Naive thymus-derived CD4-positive, alpha-beta T cell (primary cell): Measurements from ENCODE around the gene ANKS1B. TPM values are rescaled to one million over a fixed set of nuclear protein-coding genes. Genes with fewer than 3 reads are reported as not detected.

Source experiments
- ATAC-seq: fragments of 150-1000 bp; cut with Tn5 transposase; 2 replicates; pipeline ENCODE4 v1.10.0; 2021; ENCODE audit warnings: mild to moderate bottlenecking, moderate library complexity
- CTCF ChIA-PET: fragments of 350-600 bp; sonication (Branson Sonifier 250); formaldehyde crosslinking; loops from one replicate; lab custom pipeline; 2021; ENCODE audit warnings: antibody characterized with exemption; lab: Charles Lee
- POLR2A ChIA-PET: fragments of 350-600 bp; sonication (Branson Sonifier 250); formaldehyde crosslinking; loops from one replicate; lab custom pipeline; 2021; ENCODE audit warnings: antibody characterized with exemption, inconsistent platforms; lab: Charles Lee
- DNase-seq, 9 donors: peaks; one replicate each; pipeline versions ENCODE4 v3.0.0 to v3.0.0-alpha.2; 2020 to 2022; ENCODE audit warnings: mixed read lengths in 1 of 9
- H3K27ac ChIP-seq: one replicate; pipeline ENCODE4 v1.7.0; 2013; ENCODE audit warnings: mild to moderate bottlenecking, low read depth, low read length, moderate library complexity
- H3K27me3 ChIP-seq, 2 donors: one replicate each; pipeline ENCODE4 v1.7.0; 2013; ENCODE audit warnings: low read length in 2 of 2, mild to moderate bottlenecking in 2 of 2, moderate library complexity in 2 of 2; ENCODE audit not compliant: control insufficient read depth in 2 of 2, insufficient read depth in 2 of 2
- H3K36me3 ChIP-seq, 3 experiments: 1 replicate in 2 of 3; 2 replicates in 1 of 3; pipeline ENCODE4 v1.7.0; 2013; ENCODE audit warnings: low read length in 3 of 3, mild to moderate bottlenecking in 3 of 3, moderate library complexity in 1 of 3; ENCODE audit not compliant: insufficient read depth in 3 of 3, control insufficient read depth in 2 of 3
- H3K4me1 ChIP-seq, 2 donors: one replicate each; pipeline ENCODE4 v1.7.0; 2013; ENCODE audit warnings: low read length in 2 of 2, mild to moderate bottlenecking in 2 of 2, moderate library complexity in 1 of 2; ENCODE audit not compliant: control insufficient read depth in 2 of 2, insufficient read depth in 2 of 2
- H3K4me3 ChIP-seq: 2 replicates; pipeline ENCODE4 v1.7.0; 2013; ENCODE audit warnings: mild to moderate bottlenecking, low read length
- H3K9me3 ChIP-seq, 3 experiments: 1 replicate in 2 of 3; 2 replicates in 1 of 3; pipeline ENCODE4 v1.7.0; 2013; ENCODE audit warnings: low read length in 3 of 3; ENCODE audit not compliant: control insufficient read depth in 2 of 3
- H3K27ac Mint-ChIP-seq, 9 donors: one replicate each; pipeline ENCODE4 v1.8.0; 2020 to 2022; ENCODE audit warnings: mixed read lengths in 9 of 9, mild to moderate bottlenecking in 8 of 9, moderate library complexity in 5 of 9, inconsistent platforms in 2 of 9
- H3K27me3 Mint-ChIP-seq, 5 donors: one replicate each; pipeline ENCODE4 v1.8.0; 2021 to 2022; ENCODE audit warnings: mixed read lengths in 5 of 5, mild to moderate bottlenecking in 1 of 5
- H3K36me3 Mint-ChIP-seq, 5 donors: one replicate each; pipeline ENCODE4 v1.8.0; 2020 to 2022; ENCODE audit warnings: mixed read lengths in 5 of 5, mild to moderate bottlenecking in 3 of 5, inconsistent platforms in 1 of 5
- H3K4me1 Mint-ChIP-seq, 7 donors: one replicate each; pipeline ENCODE4 v1.8.0; 2020 to 2022; ENCODE audit warnings: mixed read lengths in 7 of 7, mild to moderate bottlenecking in 3 of 7, inconsistent platforms in 1 of 7
- H3K4me3 Mint-ChIP-seq, 10 donors: one replicate each; pipeline ENCODE4 v1.8.0; 2020 to 2022; ENCODE audit warnings: mild to moderate bottlenecking in 10 of 10, mixed read lengths in 10 of 10, moderate library complexity in 6 of 10, inconsistent platforms in 2 of 10
- H3K9me3 Mint-ChIP-seq, 11 donors: one replicate each; pipeline ENCODE4 v1.8.0; 2020 to 2022; ENCODE audit warnings: mixed read lengths in 11 of 11, mild to moderate bottlenecking in 4 of 11, inconsistent platforms in 1 of 11, moderate library complexity in 1 of 11
- intact Hi-C, 2 donors: fragments of 100-400 bp; cut with micrococcal nuclease; formaldehyde crosslinking; loops; one replicate each; pipeline ENCODE4 v1.15.1; 2023
- polyA plus RNA-seq, 2 donors: library from polyadenylated mRNA; unstranded; fragments of 300-500 nt; fragmentation: Illumina TruSeq; gene quantifications; one replicate each; pipeline ENCODE4 v1.2.3, GENCODE V29; 2021
- total RNA-seq, 6 experiments: library from RNA in 5 of 6; stranded (reverse) in 5 of 6; gene quantifications; 1 replicate in 5 of 6; 2 replicates in 1 of 6; pipeline ENCODE4 v1.2.3 and lab custom pipeline; 2021 to 2026

ANKS1B gene
- total and polyA plus RNA-seq, 7 experiments from 2014 or later: 0.97 TPM; not detected in 6

GRCh38 chr12:99759444-99759843 is 225.3 kb downstream of the ANKS1B start:
- ChIA-PET POLR2A (no interaction called here), CTCF (no interaction called here)
- Histone ChIP-seq H3K4me1 (no peaks in the 10 kb centered on the region), H3K36me3 (no peaks in the 10 kb centered on the region), H3K27ac (no peak overlapping the region), H3K4me3 (no peak overlapping the region), H3K27me3 (no peaks in the 10 kb centered on the region), H3K9me3 (no peaks in the 10 kb centered on the region)
- Mint-ChIP-seq H3K36me3 (no peaks in the 10 kb centered on the region), H3K9me3 (peaks cover 0 to 18% (median 4%) of the 10 kb centered on the region in 11 donors), H3K27ac (no peak overlapping the region), H3K4me3 (no peak overlapping the region), H3K27me3 (no peaks in the 10 kb centered on the region), H3K4me1 (no peaks in the 10 kb centered on the region)
- intact Hi-C loops: no loop called here
- DNase-seq: no peak
- ATAC-seq: no peak

GRCh38 chr12:99758997-99759396 is 225.7 kb downstream of the ANKS1B start:
- H3K27ac ChIP-seq: no peak overlapping the region
- intact Hi-C loops: no loop called here
- H3K27me3 Mint-ChIP-seq: no peaks in the 10 kb centered on the region
- no peak overlapping the region for H3K4me3 ChIP-seq
- no peaks in the 10 kb centered on the region for H3K4me1 ChIP-seq
- H3K27ac Mint-ChIP-seq: no peak overlapping the region
- no peak for DNase-seq
- ChIA-PET CTCF (no interaction called here), POLR2A (no interaction called here)
- H3K4me1 Mint-ChIP-seq: no peaks in the 10 kb centered on the region
- H3K36me3 ChIP-seq: no peaks in the 10 kb centered on the region
- H3K9me3 ChIP-seq: no peaks in the 10 kb centered on the region
- H3K9me3 Mint-ChIP-seq: peaks cover 0 to 20% (median 4%) of the 10 kb centered on the region in 11 donors
- H3K4me3 Mint-ChIP-seq: no peak overlapping the region
- no peak for ATAC-seq
- no peaks in the 10 kb centered on the region for H3K27me3 ChIP-seq
- no peaks in the 10 kb centered on the region for H3K36me3 Mint-ChIP-seq

- DNase-seq: no peak
- Histone ChIP-seq H3K9me3 (no peaks in the 10 kb centered on the region), H3K36me3 (no peaks in the 10 kb centered on the region), H3K27ac (no peak overlapping the region), H3K27me3 (no peaks in the 10 kb centered on the region), H3K4me1 (no peaks in the 10 kb centered on the region), H3K4me3 (no peak overlapping the region)
- H3K36me3 Mint-ChIP-seq: no peaks in the 10 kb centered on the region
- peaks cover 1 to 20% (median 4%) of the 10 kb centered on the region in 11 donors for H3K9me3 Mint-ChIP-seq
- H3K27ac Mint-ChIP-seq: no peak overlapping the region
- CTCF ChIA-PET: no interaction called here
- no peak for ATAC-seq
- H3K4me3 Mint-ChIP-seq: no peak overlapping the region
- peaks cover 0 to 1% (median 0%) of the 10 kb centered on the region in 7 donors for H3K4me1 Mint-ChIP-seq
- POLR2A ChIA-PET: no interaction called here
- intact Hi-C loops: no loop called here
- no peaks in the 10 kb centered on the region for H3K27me3 Mint-ChIP-seq
These were observed 232.0 kb downstream of the ANKS1B start for GRCh38 chr12:99752740-99753139.

- Mint-ChIP-seq H3K27me3 (no peaks in the 10 kb centered on the region), H3K9me3 (no peaks in the 10 kb centered on the region)
- CTCF ChIA-PET: no interaction called here
These were observed 238.2 kb downstream of the ANKS1B start for GRCh38 chr12:99746538-99746937.

GRCh38 chr12:99745895-99746294 is 238.8 kb downstream of the ANKS1B start:
- DNase-seq (no peak), ATAC-seq (no peak)
- H3K36me3 Mint-ChIP-seq: no peaks in the 10 kb centered on the region
- intact Hi-C loops: no loop called here
- Histone ChIP-seq H3K4me1 (no peaks in the 10 kb centered on the region), H3K4me3 (no peak overlapping the region), H3K9me3 (no peaks in the 10 kb centered on the region), H3K27me3 (no peaks in the 10 kb centered on the region), H3K36me3 (no peaks in the 10 kb centered on the region), H3K27ac (no peak overlapping the region)
- ChIA-PET CTCF (no interaction called here), POLR2A (no interaction called here)
- no peaks in the 10 kb centered on the region for H3K4me1 Mint-ChIP-seq
- no peaks in the 10 kb centered on the region for H3K27me3 Mint-ChIP-seq
- no peak overlapping the region for H3K27ac Mint-ChIP-seq
- no peak overlapping the region for H3K4me3 Mint-ChIP-seq
- no peaks in the 10 kb centered on the region for H3K9me3 Mint-ChIP-seq

More at GRCh38 chr12:99746538-99746937, 238.2 kb downstream of the ANKS1B start:
- Mint-ChIP-seq H3K27ac (no peak overlapping the region), H3K4me3 (no peak overlapping the region), H3K36me3 (no peaks in the 10 kb centered on the region), H3K4me1 (no peaks in the 10 kb centered on the region)
- intact Hi-C loops: no loop called here
- Histone ChIP-seq H3K36me3 (no peaks in the 10 kb centered on the region), H3K27me3 (no peaks in the 10 kb centered on the region), H3K27ac (no peak overlapping the region), H3K9me3 (no peaks in the 10 kb centered on the region), H3K4me1 (no peaks in the 10 kb centered on the region), H3K4me3 (no peak overlapping the region)
- POLR2A ChIA-PET: no interaction called here
- ATAC-seq: no peak
- DNase-seq: no peak

GRCh38 chr12:99745121-99745520 is 239.6 kb downstream of the ANKS1B start:
- Mint-ChIP-seq H3K4me3 (no peak overlapping the region), H3K4me1 (no peaks in the 10 kb centered on the region), H3K36me3 (no peaks in the 10 kb centered on the region), H3K27ac (no peak overlapping the region), H3K9me3 (no peaks in the 10 kb centered on the region), H3K27me3 (no peaks in the 10 kb centered on the region)
- intact Hi-C loops: no loop called here
- no peak overlapping the region for H3K4me3 ChIP-seq
- DNase-seq (no peak), ATAC-seq (no peak)
- no peaks in the 10 kb centered on the region for H3K9me3 ChIP-seq
- no peak overlapping the region for H3K27ac ChIP-seq
- no peaks in the 10 kb centered on the region for H3K4me1 ChIP-seq
- no peaks in the 10 kb centered on the region for H3K27me3 ChIP-seq
- ChIA-PET POLR2A (no interaction called here), CTCF (no interaction called here)
- no peaks in the 10 kb centered on the region for H3K36me3 ChIP-seq

- Histone ChIP-seq H3K9me3 (no peaks in the 10 kb centered on the region), H3K4me3 (no peak overlapping the region), H3K4me1 (no peaks in the 10 kb centered on the region), H3K36me3 (no peaks in the 10 kb centered on the region), H3K27me3 (no peaks in the 10 kb centered on the region), H3K27ac (no peak overlapping the region)
- CTCF ChIA-PET: no interaction called here
- intact Hi-C loops: no loop called here
- ATAC-seq (no peak), DNase-seq (no peak)
- Mint-ChIP-seq H3K36me3 (no peaks in the 10 kb centered on the region), H3K4me3 (no peak overlapping the region), H3K4me1 (no peaks in the 10 kb centered on the region), H3K27ac (no peak overlapping the region), H3K9me3 (peaks cover 1 to 25% (median 7%) of the 10 kb centered on the region in 11 donors), H3K27me3 (peaks cover 0 to 3% (median 0%) of the 10 kb centered on the region in 5 donors)
- POLR2A ChIA-PET: no interaction called here
These were observed 247.9 kb downstream of the ANKS1B start for GRCh38 chr12:99736760-99737269.
